NT2/D1 (cell line): ENCODE results near the gene PDGFC.

ENCODE experiments used
- DNase-seq: peaks from one replicate; pipeline ENCODE4 v3.0.0-alpha.2; 2011; ENCODE audit warnings: low read depth, low spot score
- H3K27me3 ChIP-seq: 2 replicates; pipeline ENCODE4 v1.6.0; 2011; ENCODE audit warnings: mild to moderate bottlenecking; ENCODE audit not compliant: insufficient read length, insufficient read depth
- H3K36me3 ChIP-seq: 2 replicates; pipeline ENCODE4 v1.6.1; 2011; ENCODE audit warnings: mild to moderate bottlenecking, low read length, mixed read lengths; ENCODE audit not compliant: insufficient read depth, insufficient read length
- H3K4me1 ChIP-seq: 2 replicates; pipeline ENCODE4 v1.5.1; 2011; ENCODE audit not compliant: insufficient read depth, insufficient read length
- H3K4me3 ChIP-seq: 2 replicates; pipeline ENCODE4 v1.5.1; 2011; ENCODE audit warnings: low read depth; ENCODE audit not compliant: insufficient read length
- H3K9ac ChIP-seq: 2 replicates; pipeline ENCODE4 v1.6.0; 2011; ENCODE audit warnings: low read depth; ENCODE audit not compliant: insufficient read length
- H3K9me3 ChIP-seq: 2 replicates; pipeline ENCODE4 v1.5.1; 2011; ENCODE audit warnings: mild to moderate bottlenecking, low read length; ENCODE audit not compliant: insufficient read depth
- SUZ12 ChIP-seq: IDR thresholded peaks from 2 replicates; pipeline ENCODE4 v1.6.1; 2011; ENCODE audit not compliant: insufficient read length, insufficient read depth; ENCODE audit errors: extremely low read depth
- YY1 ChIP-seq: IDR thresholded peaks from 2 replicates; pipeline ENCODE4 v1.6.1; 2011; ENCODE audit not compliant: insufficient read length, insufficient read depth
- ZNF274 ChIP-seq: IDR thresholded peaks from 2 replicates; pipeline ENCODE4 v1.6.1; 2011; ENCODE audit warnings: mild to moderate bottlenecking, low read depth, low read length

The PDGFC gene

DNA sequence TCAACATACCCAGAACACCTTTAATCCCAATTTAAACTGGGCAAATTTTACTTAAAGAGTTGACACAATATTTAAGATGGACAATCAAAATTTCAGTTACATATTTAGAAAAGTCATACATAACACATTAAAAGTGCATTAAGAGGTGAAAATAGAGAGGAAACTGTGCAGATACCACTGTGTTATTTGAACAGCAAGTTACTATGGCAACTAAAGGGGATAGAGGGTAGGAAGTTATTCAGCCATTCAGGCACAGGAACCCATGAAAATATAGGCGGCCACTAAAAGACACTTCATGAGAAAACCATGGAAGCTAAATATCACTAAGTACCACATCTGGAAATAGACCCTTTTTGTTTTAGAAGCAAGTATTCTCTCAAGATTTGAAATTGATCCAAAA lies 75.1 kb downstream of the PDGFC start:
- DNase-seq, result no peak
- H3K4me1 ChIP-seq, result no peaks in the 10 kb centered on the region

DNA sequence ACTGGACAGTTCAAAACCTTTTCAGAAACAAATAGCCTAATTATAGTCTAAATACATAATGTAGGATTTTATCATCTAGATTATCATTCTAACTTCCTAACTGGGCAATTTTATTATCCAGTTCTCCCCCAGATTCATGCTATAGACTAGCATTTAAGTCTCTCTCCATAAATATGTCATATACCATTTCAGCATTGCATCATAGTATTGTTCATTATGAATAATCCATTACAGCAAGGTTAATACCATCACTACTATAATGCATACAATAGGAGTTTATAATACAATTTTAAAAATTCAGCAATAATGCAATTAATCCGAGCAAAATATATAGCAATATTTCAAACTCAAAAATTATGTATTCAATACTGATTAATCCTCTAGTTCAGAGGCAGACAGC lies 77.4 kb downstream of the PDGFC start:
- Histone ChIP-seq H3K4me1 (no peaks in the 10 kb centered on the region), H3K4me3 (no peak overlapping the region), H3K36me3 (no peaks in the 10 kb centered on the region), H3K9me3 (no peaks in the 10 kb centered on the region), H3K27me3 (no peaks in the 10 kb centered on the region), H3K9ac (no peak overlapping the region)
- no peak for TF ChIP-seq ZNF274
- DNase-seq, result no peak

More for the DNA sequence above, 75.1 kb downstream of the PDGFC start:
- H3K27me3 ChIP-seq, result no peaks in the 10 kb centered on the region
- H3K9me3 ChIP-seq, result no peaks in the 10 kb centered on the region
- no peaks in the 10 kb centered on the region for H3K36me3 ChIP-seq
- no peak for TF ChIP-seq ZNF274
- no peak for TF ChIP-seq SUZ12
- no peak for TF ChIP-seq YY1
- no peak overlapping the region for H3K4me3 ChIP-seq
- no peak overlapping the region for H3K9ac ChIP-seq

DNA sequence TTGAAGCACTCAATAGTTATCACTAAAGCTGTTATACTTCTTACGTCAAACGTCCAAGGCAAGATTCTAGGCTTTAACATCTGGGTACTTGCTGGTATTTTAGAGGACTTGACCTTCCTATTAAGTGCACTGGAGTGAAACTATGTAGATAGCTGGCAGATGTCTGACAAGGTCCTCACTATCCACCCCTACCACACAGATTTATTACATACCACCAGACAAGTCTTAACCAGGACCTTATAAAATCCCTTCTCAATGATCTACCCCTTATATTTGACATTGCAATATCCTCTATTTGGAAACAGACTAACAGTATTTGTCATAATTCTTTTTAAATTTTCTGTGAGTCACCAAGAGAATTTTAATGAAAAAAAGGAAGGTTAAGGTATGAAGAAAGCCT lies 78.8 kb downstream of the PDGFC start:
- Histone ChIP-seq H3K36me3 (no peaks in the 10 kb centered on the region), H3K9ac (no peak overlapping the region), H3K9me3 (no peaks in the 10 kb centered on the region), H3K27me3 (no peaks in the 10 kb centered on the region), H3K4me1 (no peaks in the 10 kb centered on the region), H3K4me3 (no peak overlapping the region)
- no peak for DNase-seq
- no peak for TF ChIP-seq SUZ12
- no peak for TF ChIP-seq ZNF274
- no peak for TF ChIP-seq YY1

DNA sequence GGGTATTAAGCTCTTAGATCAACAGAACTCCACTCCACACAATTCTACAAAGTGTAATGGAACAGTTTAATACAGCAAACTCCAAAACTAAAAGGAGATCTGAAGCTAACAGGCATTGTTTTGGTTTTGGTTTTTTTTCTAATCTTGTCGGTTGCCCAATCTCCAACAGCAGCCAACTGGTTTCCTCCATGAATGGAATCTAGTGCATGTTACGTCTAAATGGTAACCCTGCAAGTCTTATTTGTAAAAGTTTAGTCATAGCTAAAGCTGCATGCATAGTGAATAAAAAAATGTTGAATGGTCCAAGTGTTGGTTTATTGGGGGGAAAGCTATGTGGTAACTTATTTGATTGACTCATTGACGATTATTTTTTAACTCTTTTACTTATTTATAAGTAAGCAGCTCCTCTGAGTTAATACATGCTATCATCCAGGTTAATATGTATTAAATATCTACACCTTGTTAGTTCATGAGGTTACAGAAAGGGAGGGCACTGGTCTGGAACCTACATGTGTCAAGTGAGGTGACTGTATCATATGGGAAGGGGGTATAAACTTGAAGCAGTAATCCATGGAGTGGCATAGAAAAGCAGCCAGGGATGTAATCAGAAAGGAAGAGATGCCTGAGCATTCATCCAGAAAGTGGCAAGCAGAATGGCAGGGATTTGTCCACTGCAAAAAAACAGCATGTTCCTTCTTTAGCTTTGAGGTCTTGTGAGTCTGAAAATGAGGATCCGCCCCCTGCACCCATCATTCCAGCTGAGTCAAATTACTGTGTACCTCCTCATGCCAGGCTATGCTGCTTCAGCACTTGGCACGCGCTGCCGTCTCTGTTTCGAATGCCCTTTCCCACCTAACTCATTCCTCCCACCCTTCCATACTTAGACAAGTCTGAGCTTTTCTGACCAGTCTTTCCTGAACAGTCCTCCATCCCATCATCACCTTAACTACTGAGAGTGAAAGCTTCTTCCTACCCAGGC lies 81.7 kb downstream of the PDGFC start:
- Histone ChIP-seq H3K4me1 (no peaks in the 10 kb centered on the region), H3K9ac (no peak overlapping the region), H3K9me3 (no peaks in the 10 kb centered on the region), H3K4me3 (no peak overlapping the region), H3K36me3 (no peaks in the 10 kb centered on the region), H3K27me3 (no peaks in the 10 kb centered on the region)
- no peak for TF ChIP-seq ZNF274
- no peak for TF ChIP-seq YY1
- TF ChIP-seq SUZ12, result no peak
- DNase-seq, result no peak

DNA sequence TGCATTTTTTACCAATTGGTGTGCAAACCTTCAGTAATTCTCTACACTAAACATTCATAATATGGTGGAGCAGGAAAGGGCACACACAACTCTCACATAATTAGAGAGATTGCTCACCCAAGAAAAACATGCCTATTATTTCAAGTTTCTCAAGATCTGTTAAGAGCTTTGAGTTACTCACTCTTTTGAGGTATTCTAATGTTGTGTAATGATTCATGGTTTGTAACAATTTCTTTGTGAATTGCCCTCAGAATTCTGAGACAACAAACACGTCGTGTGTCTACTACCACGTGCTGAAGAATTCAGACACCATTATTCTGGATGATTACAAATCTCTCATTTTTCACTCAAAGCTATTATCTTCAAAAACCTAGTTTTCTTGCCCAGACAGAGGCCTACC lies 82.8 kb downstream of the PDGFC start:
- DNase-seq, result no peak
- Histone ChIP-seq H3K4me3 (no peak overlapping the region), H3K27me3 (no peaks in the 10 kb centered on the region), H3K4me1 (no peaks in the 10 kb centered on the region), H3K9me3 (no peaks in the 10 kb centered on the region), H3K36me3 (no peaks in the 10 kb centered on the region), H3K9ac (no peak overlapping the region)
- no peak for TF ChIP-seq SUZ12
- TF ChIP-seq ZNF274, result no peak
- TF ChIP-seq YY1, result no peak

DNA sequence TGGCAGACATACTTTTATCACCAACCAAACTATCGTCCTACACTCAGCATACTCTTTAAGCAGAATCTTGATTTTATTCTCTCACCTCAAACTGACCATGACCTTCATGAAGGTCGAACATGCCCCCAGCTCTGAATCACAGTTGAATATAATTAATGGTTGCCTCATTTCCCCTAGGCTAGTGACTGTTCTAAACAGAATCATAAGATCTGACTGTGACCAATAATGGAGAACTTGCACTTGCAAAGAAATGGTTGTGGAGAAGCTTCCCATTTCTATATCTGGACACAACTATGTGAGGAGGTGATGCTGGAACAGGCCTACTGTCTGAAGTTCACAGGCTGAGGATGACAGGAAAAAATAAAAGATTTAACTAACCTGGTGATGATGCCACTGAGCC lies 85.1 kb downstream of the PDGFC start:
- no peaks in the 10 kb centered on the region for H3K4me1 ChIP-seq
- no peak for DNase-seq
- no peak for TF ChIP-seq SUZ12
- TF ChIP-seq ZNF274, result no peak
- no peak for TF ChIP-seq YY1
- no peaks in the 10 kb centered on the region for H3K9me3 ChIP-seq
- no peak overlapping the region for H3K4me3 ChIP-seq
- H3K36me3 ChIP-seq, result no peaks in the 10 kb centered on the region
- no peak overlapping the region for H3K9ac ChIP-seq
- H3K27me3 ChIP-seq, result no peaks in the 10 kb centered on the region

DNA sequence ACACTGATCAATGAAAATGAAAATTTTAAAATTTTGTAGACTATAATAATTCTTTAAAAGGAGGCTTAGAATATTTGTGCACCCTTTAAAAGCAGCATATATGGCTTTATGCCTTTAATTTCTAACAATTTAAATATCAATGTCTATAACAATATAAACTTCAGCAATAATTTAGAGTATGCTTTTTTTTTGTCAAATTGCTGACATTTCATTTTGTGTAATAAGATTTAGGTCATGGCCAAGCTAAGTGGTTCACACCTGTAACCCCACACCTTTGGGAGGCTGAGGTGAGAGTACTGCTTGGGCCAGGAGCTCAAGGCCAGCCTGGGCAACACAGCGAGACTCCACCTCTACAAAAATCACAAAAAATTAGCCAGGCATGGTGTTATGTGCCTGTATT lies 86.2 kb downstream of the PDGFC start:
- no peak for TF ChIP-seq SUZ12
- TF ChIP-seq ZNF274, result no peak
- TF ChIP-seq YY1, result no peak

More for the DNA sequence above, 86.2 kb downstream of the PDGFC start:
- no peaks in the 10 kb centered on the region for H3K4me1 ChIP-seq
- H3K4me3 ChIP-seq, result no peak overlapping the region
- no peak for DNase-seq
- H3K9ac ChIP-seq, result no peak overlapping the region
- H3K9me3 ChIP-seq, result no peaks in the 10 kb centered on the region
- no peaks in the 10 kb centered on the region for H3K36me3 ChIP-seq
- H3K27me3 ChIP-seq, result no peaks in the 10 kb centered on the region
